ENCODE measurements around the gene ATP5IF1. TPM values are rescaled to one million over a fixed set of nuclear protein-coding genes. Genes with fewer than 3 reads are reported as not detected.

Gene ATP5IF1
- total and polyA plus RNA-seq, 2 of the 8 experiments (the other 6 are each of a cell fraction or from before 2014, with no cell fraction given) = 198 to 242 TPM

DNA sequence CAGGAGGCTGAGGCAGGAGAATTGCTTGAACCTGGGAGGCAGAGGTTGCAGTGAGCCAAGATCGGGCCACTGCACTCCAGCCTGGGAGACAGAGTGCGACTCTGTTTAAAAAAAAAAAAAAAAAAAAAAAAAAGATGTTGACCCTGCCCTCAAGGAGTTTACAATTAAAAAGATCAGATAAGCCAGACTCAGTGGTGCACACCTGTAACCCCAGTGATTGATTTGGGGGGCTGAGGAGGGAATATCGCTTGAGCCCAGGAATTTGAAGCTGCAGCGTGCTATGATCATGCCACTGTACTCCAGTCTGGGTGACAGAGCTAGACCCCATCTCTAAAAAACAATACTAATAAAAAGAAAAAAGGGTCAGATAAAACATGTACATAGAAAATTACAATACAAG is 21.8 kb downstream of the ATP5IF1 start:
- peaks cover 0 to 4% (median 0%) of the 10 kb centered on the region in 4 experiments; a peak in 2 of 8 replicates for H3K36me3 ChIP-seq (ENCODE audit: control insufficient read depth in 2 of 4, insufficient read depth in 4 of 4, low read length in 3 of 4)
- no peak overlapping the region; a peak in 1 of 4 replicates for H3K4me2 ChIP-seq (ENCODE audit: insufficient read depth in 1 of 2, low read depth in 2 of 2, low read length in 2 of 2)
- CTCF ChIA-PET (ENCODE audit: partially characterized antibody) = interaction anchor here (0.7 to 5.2 kb wide), 2 partner anchors 10 to 23 kb away, joined by 3 to 56 read pairs; no protein-coding TSS in a partner anchor
- no peak overlapping the region for H2AK5ac ChIP-seq (ENCODE audit: low read depth, low read length)
- H2BK20ac ChIP-seq (ENCODE audit: low read length) = no peak overlapping the region
- peaks cover 19 to 27% of the 10 kb centered on the region in 2 experiments for H3K79me2 ChIP-seq (ENCODE audit: control insufficient read depth in 1 of 2, insufficient read depth in 2 of 2, low read length in 2 of 2)
- H2BK12ac ChIP-seq (ENCODE audit: low read depth, low read length) = no peak overlapping the region
- no peaks in the 10 kb centered on the region for H3K27me3 ChIP-seq (replicated peaks in 1 of 4; ENCODE audit: control insufficient read depth in 3 of 4, extremely low read depth in 1 of 4, insufficient read depth in 3 of 4, low read length in 3 of 4)
- no peaks in the 10 kb centered on the region for H3K9me3 ChIP-seq (ENCODE audit: insufficient read depth in 2 of 2, low read depth in 1 of 2, low read length in 1 of 2)
- no peak overlapping the region for H4K8ac ChIP-seq (ENCODE audit: extremely low read depth, insufficient read depth, low read length)
- H2BK120ac ChIP-seq (replicated peaks; ENCODE audit: low read depth, low read length) = no peak overlapping the region
- H3K18ac ChIP-seq (ENCODE audit: extremely low read depth, low read length) = no peak overlapping the region
- H2AFZ ChIP-seq (ENCODE audit: low read length) = no peak overlapping the region
- 95% methylated on average over 4 of the region's 4 CpGs; no CpG with 5 or more reads in 1 of the 2 experiments for WGBS, 2 experiments (ENCODE audit: extremely low coverage in 1 of 2, insufficient coverage in 1 of 2, insufficient read length in 1 of 2, insufficient replicate concordance in 2 of 2, low coverage in 1 of 2, low lambda C conversion rate in 2 of 2, missing lambda C conversion rate in 1 of 2)
- no peak overlapping the region for H3K27ac ChIP-seq (ENCODE audit: low read depth, low read length)
- no peak overlapping the region for H3K14ac ChIP-seq (ENCODE audit: insufficient read length)
- no peak overlapping the region for H4K5ac ChIP-seq (ENCODE audit: insufficient read length, low read depth, low read length)
- peaks cover 12% of the 10 kb centered on the region for H3K23me2 ChIP-seq (ENCODE audit: low read depth, low read length)
- no peak overlapping the region for H4K91ac ChIP-seq (replicated peaks; ENCODE audit: insufficient read length, low read length)
- DNase-seq (ENCODE audit: low read depth in 1 of 2, low spot score in 2 of 2) (no peak), FAIRE-seq (no peak)
- H3K4me1 ChIP-seq (replicated peaks in 1 of 4; ENCODE audit: control insufficient read depth in 3 of 4, insufficient read depth in 4 of 4, low read length in 3 of 4) = peaks cover 3 to 13% (median 11%) of the 10 kb centered on the region in 4 experiments; a peak in 5 of 7 replicates
- peaks cover 9 to 10% of the 10 kb centered on the region in 2 experiments for H4K20me1 ChIP-seq (replicated peaks in 1 of 2; ENCODE audit: control insufficient read depth in 1 of 2, insufficient read depth in 2 of 2, low read length in 2 of 2)
- no peak overlapping the region for H3K56ac ChIP-seq (replicated peaks; ENCODE audit: insufficient read length, low read depth, low read length)
- H3K23ac ChIP-seq (ENCODE audit: insufficient read length) = no peak overlapping the region
- peaks cover 8% of the 10 kb centered on the region for H3K79me1 ChIP-seq (ENCODE audit: low read depth, low read length)
- no peak overlapping the region for H3K4me3 ChIP-seq (ENCODE audit: extremely low read depth in 1 of 4, insufficient read depth in 2 of 4, low read depth in 3 of 4, low read length in 4 of 4)
- H2BK5ac ChIP-seq (ENCODE audit: low read depth, low read length) = no peak overlapping the region
- H2BK15ac ChIP-seq (ENCODE audit: low read length) = no peak overlapping the region
- POLR2A ChIA-PET (ENCODE audit: partially characterized antibody) = interaction anchor here (1.1 to 19.5 kb wide), 10 partner anchors 11 to 532 kb away, joined by 3 to 324 read pairs (median 17); partner anchors contain the start of genes ATP5IF1, DNAJC8, FAM76A and MED18
- H3K4ac ChIP-seq (replicated peaks; ENCODE audit: insufficient read length, low read depth, low read length) = no peak overlapping the region
- H3K9ac ChIP-seq (replicated peaks in 1 of 4; ENCODE audit: extremely low read depth in 1 of 4, low read depth in 3 of 4, low read length in 3 of 4) = no peak overlapping the region
- TF ChIP-seq EGR1 (IDR thresholded peaks at IDR 0.05; ENCODE audit: borderline replicate concordance, low read depth, low read length) (no peak), MAX (IDR thresholded peaks at IDR 0.05) (no peak), HDAC6 (IDR thresholded peaks at IDR 0.05; ENCODE audit: low read depth, low read length) (no peak), JUND (IDR thresholded peaks at IDR 0.05; ENCODE audit: low read length) (no peak), ATF3 (IDR thresholded peaks at IDR 0.05; ENCODE audit: insufficient read depth, low read depth, low read length) (no peak), CBX5 (IDR thresholded peaks at IDR 0.05; ENCODE audit: low read depth, low read length) (no peak), CHD1 (IDR thresholded peaks at IDR 0.05; ENCODE audit: low read depth, low read length) (no peak), POLR2AphosphoS5 (IDR thresholded peaks at IDR 0.05; ENCODE audit: low read depth, low read length) (no peak), CHD2 (IDR thresholded peaks at IDR 0.05; ENCODE audit: low read length) (no peak), SIRT6 (IDR thresholded peaks at IDR 0.05; ENCODE audit: low read length) (no peak), TBP (IDR thresholded peaks at IDR 0.05; ENCODE audit: low read depth, low read length) (no peak), KDM5A (IDR thresholded peaks at IDR 0.05; ENCODE audit: low read length) (no peak), CREB1 (IDR thresholded peaks at IDR 0.05) (no peak), RXRA (IDR thresholded peaks at IDR 0.05; ENCODE audit: insufficient read depth, low read depth, low read length) (no peak), TCF12 (IDR thresholded peaks at IDR 0.05; ENCODE audit: low read depth, low read length) (no peak)

Measured in H1 (cell line).